Heart right ventricle (tissue), 16 donors: Measurements from ENCODE around the gene JADE2. TPM values are rescaled to one million over a fixed set of nuclear protein-coding genes. Genes with fewer than 3 reads are reported as not detected.

ENCODE experiments used
- ATAC-seq, 8 donors: fragments of 200-7000 bp; cut with Tn5 transposase; one replicate each; pipeline ENCODE4 v1.9.1; 2020; ENCODE audit warnings: mild to moderate bottlenecking in 8 of 8, moderate library complexity in 8 of 8, moderate number of reproducible peaks in 1 of 8
- DNase-seq, 2 donors: peaks; one replicate each; pipeline ENCODE4 v3.0.0-alpha.2; 2020
- H3K27ac ChIP-seq, 10 donors: fragments of 200-600 bp; sonication (generic) in 2 of 10; one replicate each; pipeline versions ENCODE4 v1.5.0 to v1.8.0; 2020 to 2022; ENCODE audit warnings: mild to moderate bottlenecking in 3 of 10
- H3K27me3 ChIP-seq, 7 donors: fragments of 200-600 bp; one replicate each; pipeline ENCODE4 v1.8.0; 2021 to 2022; ENCODE audit warnings: mild to moderate bottlenecking in 2 of 7
- H3K36me3 ChIP-seq, 9 donors: fragments of 200-600 bp; sonication (generic) in 1 of 9; one replicate each; pipeline versions ENCODE4 v1.5.0 to v1.8.0; 2020 to 2022; ENCODE audit warnings: mild to moderate bottlenecking in 2 of 9
- H3K4me1 ChIP-seq, 9 donors: fragments of 200-600 bp; sonication (generic) in 1 of 9; one replicate each; pipeline versions ENCODE4 v1.5.0 to v1.8.0; 2020 to 2022; ENCODE audit warnings: mild to moderate bottlenecking in 4 of 9
- H3K4me3 ChIP-seq, 10 donors: fragments of 200-600 bp; sonication (generic) in 2 of 10; one replicate each; pipeline versions ENCODE4 v1.5.0 to v1.8.0; 2020 to 2022; ENCODE audit warnings: mild to moderate bottlenecking in 7 of 10, moderate library complexity in 2 of 10
- H3K9me3 ChIP-seq, 11 donors: fragments of 200-600 bp in 10 of 11; sonication (generic) in 2 of 11; one replicate each; pipeline versions ENCODE4 v1.5.0 to v1.8.0; 2013 to 2022; ENCODE audit warnings: mild to moderate bottlenecking in 2 of 11, control low read depth in 1 of 11, moderate library complexity in 1 of 11
- WGBS, 2 donors: extraction: QIAGEN DNeasy Blood & Tissue Kit; methylation state at CpG; one replicate each; pipeline ENCODE4 v1.1.7; 2013; ENCODE audit warnings: inconsistent platforms in 1 of 2; 5-methylcytosine and 5-hydroxymethylcytosine counted together
- intact Hi-C, 10 donors: fragments of 100-400 bp; cut with DNase I; formaldehyde crosslinking; loops; one replicate each; pipeline versions ENCODE4 v1.11.1 to v1.14.2; 2022
- polyA plus RNA-seq, 2 donors: library from polyadenylated mRNA; stranded (reverse); fragments of 200-250 nt; gene quantifications; one replicate each; pipeline ENCODE4 v1.2.3, GENCODE V29; 2013
- total RNA-seq, 10 donors: library from RNA; stranded (reverse); fragmentation: NEBNext Ultra II Directional in 3 of 10; extraction: Animal tissue kit (Norgen Biotek cat#: 25700) in 3 of 10; gene quantifications; one replicate each; pipeline versions ENCODE4 v1.2.1 to v1.2.4, GENCODE V29; 2021 to 2023
- TF ChIP-seq, protein P1 (sequence below), 9 donors: fragments of 200-600 bp; sonication (generic) in 2 of 9; IDR thresholded peaks; one replicate each; pipeline versions ENCODE4 v1.5.0 to v1.8.0; 2021 to 2022; ENCODE audit warnings: antibody characterized with exemption in 9 of 9, mild to moderate bottlenecking in 5 of 9, moderate library complexity in 1 of 9
- donor health status: Arrhythmogenic right ventricular cardiomyopathy.
- donor health status: ischemic (EF 13 %, LVEDD 7.1; RV severe dilation, severe dysfunction).
- donor health status: healthy with polysubstance abuse.
- donor health status: DM: no; HTN: yes; CAD: no.
- donor health status: DM: no; HTN: no; CAD: no.
- donor health status: ischemic (EF 25% LVEDD 6.9; RV normal size, moderate dysfunction).
- donor health status: ischemic (EF 25% LVEDD 5.7; RV mildly dilated, moderate dysfunction).
- donor health status: healthy.
- donor health status: DM: yes; HTN: yes; CAD: no.
- donor health status: Ischemic cardiomyopathy.
- donor health status: ischemic (EF 35%, LVEDD 5.7; RV mildly dilated, moderate dysfunction).
- donor health status: nonischemic (EF 11% LVEDD 7.7; RV severe dilation, severe dysfunction).
- donor health status: DM: yes; HTN: yes; CAD: no.
- donor health status: PGD.
- donor health status: ischemic (EF 29% LVEDD 5.4; RV normal size, mild dysfunction).
- donor health status: nonischemic (EF 23%, LVEDD 6.1; RV moderate dilation, normal function).

Gene JADE2
- total and polyA plus RNA-seq, 12 donors: 5.4 to 38.5 (median 23.9) TPM

DNA sequence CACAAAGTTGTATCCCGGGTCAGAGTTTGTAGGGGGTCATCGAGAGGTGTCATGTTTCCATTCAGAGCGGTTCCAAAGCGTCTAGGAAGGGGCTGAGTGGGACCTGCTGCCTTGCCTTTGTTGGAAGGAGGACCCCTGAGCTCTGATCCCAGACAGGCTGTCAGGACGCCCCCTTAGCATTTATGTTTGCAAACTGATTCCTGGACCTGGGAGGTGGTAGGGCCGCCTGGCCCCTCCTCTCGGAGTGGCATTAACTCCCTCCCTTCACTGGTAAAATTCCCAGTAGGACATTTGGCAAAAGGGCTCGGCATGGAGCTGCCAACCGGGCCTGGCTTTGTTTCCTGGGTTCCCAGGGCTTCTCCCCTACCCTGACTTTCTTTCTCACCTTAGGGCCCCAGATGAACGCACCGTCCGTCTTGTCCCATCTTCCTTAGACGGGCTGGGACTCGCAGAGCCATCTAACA is 2.5 kb downstream of the JADE2 start:
- H3K9me3 ChIP-seq: no peaks in the 10 kb centered on the region
- 29 to 32% methylated on average over 14 of the region's 14 CpGs for WGBS, 2 donors
- peak overlapping the region; percentile 66 to 99 (median 90) for H3K4me3 ChIP-seq
- peak overlapping the region; percentile 96 to 100 (median 98) for H3K27ac ChIP-seq
- peaks cover 31 to 63% (median 55%) of the 10 kb centered on the region in 9 donors for H3K4me1 ChIP-seq
- no peaks in the 10 kb centered on the region for H3K27me3 ChIP-seq
- TF ChIP-seq, protein P1, sequence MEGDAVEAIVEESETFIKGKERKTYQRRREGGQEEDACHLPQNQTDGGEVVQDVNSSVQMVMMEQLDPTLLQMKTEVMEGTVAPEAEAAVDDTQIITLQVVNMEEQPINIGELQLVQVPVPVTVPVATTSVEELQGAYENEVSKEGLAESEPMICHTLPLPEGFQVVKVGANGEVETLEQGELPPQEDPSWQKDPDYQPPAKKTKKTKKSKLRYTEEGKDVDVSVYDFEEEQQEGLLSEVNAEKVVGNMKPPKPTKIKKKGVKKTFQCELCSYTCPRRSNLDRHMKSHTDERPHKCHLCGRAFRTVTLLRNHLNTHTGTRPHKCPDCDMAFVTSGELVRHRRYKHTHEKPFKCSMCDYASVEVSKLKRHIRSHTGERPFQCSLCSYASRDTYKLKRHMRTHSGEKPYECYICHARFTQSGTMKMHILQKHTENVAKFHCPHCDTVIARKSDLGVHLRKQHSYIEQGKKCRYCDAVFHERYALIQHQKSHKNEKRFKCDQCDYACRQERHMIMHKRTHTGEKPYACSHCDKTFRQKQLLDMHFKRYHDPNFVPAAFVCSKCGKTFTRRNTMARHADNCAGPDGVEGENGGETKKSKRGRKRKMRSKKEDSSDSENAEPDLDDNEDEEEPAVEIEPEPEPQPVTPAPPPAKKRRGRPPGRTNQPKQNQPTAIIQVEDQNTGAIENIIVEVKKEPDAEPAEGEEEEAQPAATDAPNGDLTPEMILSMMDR (IDR thresholded peaks at IDR 0.05): no peak
- ATAC-seq: no peak
- H3K36me3 ChIP-seq: no peaks in the 10 kb centered on the region
- DNase-seq: no peak
- intact Hi-C loops: loop anchor here (1.0 to 10.0 kb wide), 13 partner anchors 25 to 156 kb away; partner anchors contain the start of genes CDKN2AIPNL (in 5 of the 10) and UBE2B (in 5 of the 10)

DNA sequence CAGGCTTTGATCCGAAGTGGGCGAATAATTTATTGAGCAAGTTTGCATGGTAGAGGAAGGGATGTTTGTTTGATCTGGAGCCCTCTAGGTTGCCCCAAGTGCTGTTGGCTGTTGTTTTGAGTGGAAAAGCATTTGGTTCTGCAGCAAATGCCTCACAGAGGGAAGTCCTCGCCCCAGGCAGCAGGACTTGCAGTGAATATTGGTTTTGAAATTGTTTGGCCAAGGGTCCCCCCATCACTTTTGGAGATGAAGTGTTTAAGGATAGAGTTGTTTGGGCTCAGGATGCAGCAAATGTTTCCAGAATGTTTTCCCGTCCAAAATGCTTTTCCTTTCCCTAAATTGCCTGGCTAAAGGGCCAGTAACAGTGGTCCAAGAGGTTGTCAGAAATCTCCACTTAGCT is 3.1 kb downstream of the JADE2 start:
- 78 to 85% methylated on average over 4 of the region's 4 CpGs for WGBS, 2 donors
- Histone ChIP-seq H3K27ac (peak overlapping the region in 4 of 10 donors; percentile 98 to 100 (median 99)), H3K4me3 (peak overlapping the region in 1 of 10 donors; percentile 83), H3K27me3 (no peaks in the 10 kb centered on the region), H3K36me3 (no peaks in the 10 kb centered on the region), H3K9me3 (no peaks in the 10 kb centered on the region), H3K4me1 (peaks cover 36 to 69% (median 60%) of the 10 kb centered on the region in 9 donors)
- ATAC-seq (no peak), DNase-seq (no peak)
- intact Hi-C loops: loop anchor here in 9 of 10 donors (2.0 to 10.0 kb wide), 7 partner anchors 46 to 156 kb away; partner anchors contain the start of genes UBE2B (in 5 of the 9) and CDKN2AIPNL (in 4 of the 9)
- TF ChIP-seq, protein P1 (IDR thresholded peaks at IDR 0.05): no peak

DNA sequence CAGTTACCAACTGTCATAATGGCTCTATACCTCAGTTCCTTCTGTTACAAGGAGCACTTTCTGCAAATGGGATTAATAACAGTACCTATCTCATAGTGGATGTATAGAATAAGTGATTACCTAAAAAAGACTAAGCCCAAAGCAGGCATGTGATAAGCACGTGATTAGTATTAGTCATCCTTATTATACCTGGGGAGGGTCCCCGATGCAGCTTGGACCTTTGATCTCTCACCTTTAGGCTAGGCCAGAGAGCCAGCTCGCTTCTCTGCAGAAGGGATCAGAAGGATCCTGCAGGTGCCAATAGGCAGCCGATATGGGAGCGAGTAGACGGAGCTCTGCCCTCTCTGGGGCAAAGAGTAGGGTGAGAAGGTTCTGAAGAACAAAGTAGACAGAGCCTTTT is 4.0 kb downstream of the JADE2 start:
- ATAC-seq (no peak), DNase-seq (no peak)
- no peaks in the 10 kb centered on the region for H3K9me3 ChIP-seq
- WGBS, 2 donors: 88 to 90% methylated on average over 6 of the region's 6 CpGs
- H3K4me1 ChIP-seq: peaks cover 39 to 73% (median 65%) of the 10 kb centered on the region in 9 donors
- intact Hi-C loops: loop anchor here in 9 of 10 donors (2.0 to 10.0 kb wide), 7 partner anchors 45 to 157 kb away; partner anchors contain the start of genes UBE2B (in 5 of the 9) and CDKN2AIPNL (in 4 of the 9)
- peak overlapping the region in 8 of 10 donors; percentile 32 to 80 (median 64) for H3K27ac ChIP-seq
- no peak overlapping the region for H3K4me3 ChIP-seq
- no peaks in the 10 kb centered on the region for H3K27me3 ChIP-seq
- H3K36me3 ChIP-seq: no peaks in the 10 kb centered on the region
- TF ChIP-seq, protein P1 (IDR thresholded peaks at IDR 0.05): no peak

DNA sequence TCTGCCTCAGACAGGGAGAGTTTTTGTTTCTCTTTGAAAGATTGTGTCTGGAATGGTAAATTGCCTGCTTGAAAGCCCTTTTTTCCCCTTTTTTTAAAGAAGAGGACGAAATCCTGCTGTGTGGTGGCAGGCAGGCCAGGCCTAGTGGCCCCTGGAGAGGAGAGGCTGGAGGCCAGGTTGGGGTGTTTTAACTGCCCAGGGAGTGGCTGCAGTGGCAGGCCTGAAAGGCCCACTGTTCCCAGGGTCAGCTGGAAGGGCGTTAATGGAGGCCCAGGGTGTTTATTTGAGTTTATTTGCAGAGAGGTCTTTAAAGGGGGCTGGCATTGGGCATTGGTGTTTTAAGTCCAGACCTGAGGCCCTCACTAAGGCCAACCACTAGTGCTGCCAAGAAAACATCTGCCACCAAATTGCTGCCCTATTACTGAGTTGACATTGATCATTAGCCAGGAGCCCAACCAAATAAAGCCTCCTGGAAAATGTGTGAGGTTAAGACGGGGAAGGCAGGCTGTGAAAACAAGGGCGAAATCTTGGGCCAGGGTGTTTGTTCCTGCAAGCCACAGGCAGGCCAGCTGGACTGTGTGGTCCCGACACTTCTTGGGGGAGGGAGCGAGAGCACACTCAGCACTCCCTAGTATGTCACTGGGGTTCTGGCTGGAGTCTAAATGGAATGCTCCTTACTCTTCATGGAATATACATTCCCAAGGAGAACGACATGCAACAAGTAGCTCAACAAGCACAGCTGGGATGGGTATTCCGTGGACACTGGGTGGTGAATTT is 5.0 kb downstream of the JADE2 start:
- Histone ChIP-seq H3K27me3 (no peaks in the 10 kb centered on the region), H3K9me3 (no peaks in the 10 kb centered on the region), H3K4me3 (no peak overlapping the region), H3K36me3 (no peaks in the 10 kb centered on the region), H3K27ac (peak overlapping the region; percentile 32 to 80 (median 64)), H3K4me1 (peaks cover 39 to 78% (median 64%) of the 10 kb centered on the region in 9 donors)
- ATAC-seq (peak in 2 of 8 donors; percentile 2 to 7), DNase-seq (peak; percentile 50 to 52)
- intact Hi-C loops: loop anchor here in 3 of 10 donors (2.0 to 5.0 kb wide), 3 partner anchors 16 to 44 kb away; no protein-coding TSS in a partner anchor
- WGBS, 2 donors: 71 to 74% methylated on average over 8 of the region's 8 CpGs
- TF ChIP-seq, protein P1 (IDR thresholded peaks at IDR 0.05): no peak
